NK-92 treated with Interleukin-12 subunit alpha and Interleukin-12 subunit beta, amount 100 ng/mL, for 24 hours (cell line): ENCODE results near the gene BEAN1.

Experiments
- DNase-seq: peaks from one replicate; lab custom pipeline; 2025; lab: John Stamatoyannopoulos, UW

Gene BEAN1

DNA sequence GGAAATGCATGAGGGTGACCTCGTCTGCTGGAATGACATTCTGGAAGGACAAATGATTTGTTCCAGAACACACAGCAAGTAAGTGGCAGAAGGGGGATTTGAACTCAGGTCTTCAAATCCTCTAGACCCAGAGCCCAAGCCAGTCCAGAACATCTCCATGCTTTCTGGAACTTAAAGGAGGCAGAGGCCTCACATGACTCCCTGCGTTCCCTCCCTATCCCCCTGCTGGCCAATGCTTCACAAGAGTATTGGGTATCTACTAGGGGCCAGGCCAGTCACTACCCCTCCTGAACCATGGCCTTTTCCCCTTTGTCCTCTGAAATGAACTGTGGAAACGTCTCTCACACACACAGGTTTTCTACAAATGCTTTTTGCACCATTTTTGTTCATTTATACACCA, 7.6 kb upstream of the BEAN1 start:
- no peak for DNase-seq

DNA sequence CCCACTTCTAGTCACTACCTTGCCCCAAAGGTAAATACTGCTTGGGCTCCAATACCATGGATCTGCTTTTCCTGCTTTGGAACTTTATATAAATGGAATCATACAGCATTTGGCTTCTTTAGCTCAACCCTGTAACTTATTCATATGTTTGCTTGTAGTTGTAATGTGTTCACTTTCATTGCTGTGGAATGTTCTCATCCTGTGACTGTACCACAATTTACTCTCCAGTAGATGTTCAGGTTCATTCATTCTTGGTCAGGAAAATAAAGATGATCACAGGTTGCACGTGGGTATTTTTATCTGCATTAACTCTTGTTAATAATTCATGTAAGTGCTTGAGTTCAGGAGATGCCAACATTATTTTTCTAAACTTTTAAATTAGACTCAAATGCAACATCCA, 6.7 kb upstream of the BEAN1 start:
- DNase-seq = no peak

GRCh38 chr16:66421891-66422290, 5.2 kb upstream of the BEAN1 start:
- no peak for DNase-seq

DNA sequence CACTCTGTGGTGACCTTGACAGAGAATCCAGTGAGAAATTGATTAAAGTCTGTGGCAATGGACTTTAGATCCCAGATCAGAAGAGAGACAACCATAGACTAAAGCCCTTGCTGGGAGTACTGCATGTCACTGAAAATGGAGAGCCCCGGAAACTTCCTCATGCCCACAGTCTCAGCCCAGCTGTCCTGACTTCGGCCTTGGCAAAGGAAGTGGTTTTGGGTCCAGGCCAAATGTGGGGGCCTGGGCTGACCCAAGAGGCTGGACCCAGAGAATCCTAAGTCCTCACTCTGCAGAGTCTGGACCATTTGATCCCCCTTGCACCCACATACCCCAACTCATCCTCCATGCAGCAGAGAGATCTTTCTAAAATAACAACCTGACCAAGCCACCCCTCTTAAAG, 4.7 kb upstream of the BEAN1 start:
- DNase-seq = no peak

- no peak for DNase-seq
Measured at GRCh38 chr16:66423177-66423576, 3.9 kb upstream of the BEAN1 start.

GRCh38 chr16:66425651-66426050, 1.4 kb upstream of the BEAN1 start:
- no peak for DNase-seq

- DNase-seq = no peak
Measured at GRCh38 chr16:66426112-66427035, 721 bp upstream of the BEAN1 start.

- DNase-seq = no peak
Measured at GRCh38 chr16:66427871-66428681, 981 bp downstream of the BEAN1 start.

GRCh38 chr16:66428682-66429251, 1.7 kb downstream of the BEAN1 start:
- DNase-seq = no peak

GRCh38 chr16:66429290-66429962, 2.3 kb downstream of the BEAN1 start:
- DNase-seq = no peak

- no peak for DNase-seq
Measured at GRCh38 chr16:66430214-66430613, 3.1 kb downstream of the BEAN1 start.

DNA sequence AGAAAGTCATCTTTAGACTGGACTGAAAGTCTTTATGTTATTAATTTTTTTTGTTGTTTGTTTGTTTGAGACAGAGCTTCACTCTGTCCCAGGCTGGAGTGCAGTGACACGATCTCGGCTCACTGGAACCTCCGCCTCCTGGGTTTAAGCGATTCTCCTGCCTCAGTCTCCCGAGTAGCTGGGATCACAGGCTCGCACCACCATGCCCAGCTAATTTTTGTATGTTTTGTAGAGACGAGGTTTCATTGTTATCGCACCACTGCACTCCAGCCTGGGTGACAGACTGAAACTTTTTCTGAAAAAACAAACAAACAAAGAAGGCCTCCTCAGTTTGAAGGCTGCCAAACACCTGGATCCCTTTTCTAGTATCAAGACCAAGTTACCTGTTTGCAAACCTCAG, 4.7 kb downstream of the BEAN1 start:
- DNase-seq = no peak

DNA sequence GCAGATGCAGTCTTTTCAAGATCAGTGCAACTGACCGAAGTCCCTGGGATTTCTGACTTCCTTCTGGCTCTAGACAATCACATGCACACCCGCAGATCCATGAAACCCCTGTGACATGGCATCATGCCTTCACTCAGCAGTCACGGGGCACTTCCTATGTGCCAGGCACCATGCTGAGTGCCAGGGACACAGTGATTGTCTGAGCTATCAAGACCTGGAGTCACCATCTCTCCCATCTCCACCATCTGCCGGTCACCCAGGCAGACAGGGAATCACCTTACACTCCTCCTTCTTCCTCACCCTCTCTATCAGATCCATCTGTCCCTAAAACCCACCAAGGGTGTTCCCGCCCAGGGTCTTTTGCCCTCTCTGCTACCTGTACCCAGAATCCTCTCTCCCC, 5.3 kb downstream of the BEAN1 start:
- DNase-seq = no peak

GRCh38 chr16:66434619-66435430, 7.7 kb downstream of the BEAN1 start:
- no peak for DNase-seq

GRCh38 chr16:66435896-66436295, 8.8 kb downstream of the BEAN1 start:
- DNase-seq = no peak

DNA sequence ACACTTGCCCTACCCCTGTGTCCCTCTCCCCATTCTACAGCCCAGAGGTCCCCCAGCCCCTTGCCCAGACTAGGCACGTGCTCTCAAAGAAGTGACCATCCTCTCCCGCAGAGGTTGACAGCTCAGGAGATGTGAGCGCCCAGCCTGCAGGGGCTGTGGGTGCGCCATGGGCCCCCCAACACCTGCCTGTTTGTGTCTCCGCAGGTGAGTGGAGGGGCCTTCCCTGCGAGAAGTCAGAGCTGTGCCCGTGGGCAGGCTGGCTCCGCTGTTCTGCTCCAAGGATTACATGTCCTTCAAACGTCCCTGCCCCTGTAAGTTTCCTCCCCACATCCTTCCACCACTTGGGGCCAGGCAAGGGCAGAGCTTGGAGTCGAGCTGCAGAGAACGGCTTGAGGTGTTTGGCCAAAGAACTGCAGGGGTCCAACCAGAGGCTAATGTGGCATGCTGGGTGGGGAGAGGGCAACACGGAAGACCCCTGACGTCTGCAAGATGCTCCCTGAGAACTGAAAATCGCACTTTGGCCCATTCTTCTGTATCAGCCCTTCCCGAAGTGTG, 10.4 kb downstream of the BEAN1 start:
- DNase-seq = no peak

GRCh38 chr16:66438536-66438935, 11.4 kb downstream of the BEAN1 start:
- DNase-seq = no peak

- no peak for DNase-seq
Measured at GRCh38 chr16:66439051-66439730, 12.1 kb downstream of the BEAN1 start.

DNA sequence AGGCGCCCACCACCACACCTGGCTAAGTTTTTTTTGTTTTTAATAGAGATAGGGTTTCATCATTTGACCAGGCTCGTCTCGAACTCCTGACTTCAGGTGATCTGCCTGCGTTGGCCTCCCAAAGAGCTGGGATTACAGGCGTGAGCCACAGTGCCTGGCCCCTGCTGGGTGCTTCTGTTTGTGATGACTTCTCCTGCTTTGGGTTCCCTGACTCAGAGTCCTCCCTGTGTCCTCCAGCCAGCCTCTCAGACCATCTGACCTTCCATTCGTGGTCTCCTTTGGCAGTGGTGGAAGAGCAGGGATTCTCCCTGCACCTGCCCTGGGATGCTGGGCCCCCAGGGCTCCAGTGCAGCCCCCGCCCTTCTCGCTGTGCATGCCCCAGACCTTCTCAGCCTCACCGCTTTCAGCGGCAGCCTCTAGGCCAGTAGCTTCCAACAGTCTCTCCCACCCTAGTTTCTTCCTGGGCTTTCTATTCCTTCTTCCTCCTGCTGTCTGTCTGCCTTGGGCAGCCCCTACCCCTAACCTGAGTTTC, 13.2 kb downstream of the BEAN1 start:
- no peak for DNase-seq

DNA sequence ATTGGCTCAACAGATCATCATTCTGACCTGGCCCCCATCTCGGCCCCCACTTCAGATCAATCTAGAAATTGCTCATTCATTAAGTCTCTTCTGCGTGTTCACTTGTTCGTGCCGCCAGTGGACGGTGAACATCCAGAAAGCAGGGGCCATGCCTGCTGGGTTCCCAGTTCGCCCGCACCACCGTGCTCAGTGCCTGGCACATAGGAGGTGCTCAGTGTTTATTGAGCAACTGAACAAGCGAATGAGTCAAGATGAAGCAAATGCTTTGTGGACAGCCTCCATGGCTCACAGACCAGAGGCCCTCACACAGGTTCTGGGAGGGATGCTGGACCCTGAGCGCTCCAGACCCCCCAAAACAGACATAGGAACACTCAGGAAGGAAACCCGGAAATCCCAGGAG, 13.9 kb downstream of the BEAN1 start:
- DNase-seq = no peak
